ENCODE results near the gene CCDC73.

DNA sequence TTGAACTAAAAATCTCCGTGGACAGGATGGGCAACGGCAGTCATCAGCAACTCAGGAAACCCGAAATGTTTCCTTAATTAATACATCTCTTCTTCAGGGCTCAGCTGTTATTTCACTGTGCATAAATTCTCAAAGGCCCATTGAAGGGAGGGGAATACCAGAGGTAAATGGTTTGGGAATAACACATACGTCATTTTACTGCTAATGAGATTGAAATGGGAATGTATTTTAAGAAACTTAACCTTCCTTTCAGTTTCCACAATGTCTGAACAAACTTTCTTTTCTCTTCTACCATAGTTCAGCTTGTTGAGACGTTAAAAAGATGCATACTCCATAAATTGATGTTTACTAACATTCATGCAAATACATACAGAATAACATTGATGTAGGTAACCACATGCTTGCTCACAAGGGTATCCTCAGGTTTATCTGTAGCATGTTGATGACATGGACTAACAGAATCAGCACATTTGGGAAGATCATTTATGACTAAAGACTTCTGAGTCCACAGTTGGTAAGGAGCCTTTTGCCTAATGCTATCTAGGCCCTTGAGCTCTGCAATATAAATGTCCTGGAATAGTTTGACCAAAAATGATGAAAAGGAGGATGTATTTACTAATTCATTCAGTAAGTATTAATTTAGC lies 27.6 kb upstream of the CCDC73 start:
- TF ChIP-seq, protein P1, sequence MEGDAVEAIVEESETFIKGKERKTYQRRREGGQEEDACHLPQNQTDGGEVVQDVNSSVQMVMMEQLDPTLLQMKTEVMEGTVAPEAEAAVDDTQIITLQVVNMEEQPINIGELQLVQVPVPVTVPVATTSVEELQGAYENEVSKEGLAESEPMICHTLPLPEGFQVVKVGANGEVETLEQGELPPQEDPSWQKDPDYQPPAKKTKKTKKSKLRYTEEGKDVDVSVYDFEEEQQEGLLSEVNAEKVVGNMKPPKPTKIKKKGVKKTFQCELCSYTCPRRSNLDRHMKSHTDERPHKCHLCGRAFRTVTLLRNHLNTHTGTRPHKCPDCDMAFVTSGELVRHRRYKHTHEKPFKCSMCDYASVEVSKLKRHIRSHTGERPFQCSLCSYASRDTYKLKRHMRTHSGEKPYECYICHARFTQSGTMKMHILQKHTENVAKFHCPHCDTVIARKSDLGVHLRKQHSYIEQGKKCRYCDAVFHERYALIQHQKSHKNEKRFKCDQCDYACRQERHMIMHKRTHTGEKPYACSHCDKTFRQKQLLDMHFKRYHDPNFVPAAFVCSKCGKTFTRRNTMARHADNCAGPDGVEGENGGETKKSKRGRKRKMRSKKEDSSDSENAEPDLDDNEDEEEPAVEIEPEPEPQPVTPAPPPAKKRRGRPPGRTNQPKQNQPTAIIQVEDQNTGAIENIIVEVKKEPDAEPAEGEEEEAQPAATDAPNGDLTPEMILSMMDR (IDR thresholded peaks at IDR 0.05; ENCODE audit: insufficient read depth, low read depth, low read length) = no peak
- TF ChIP-seq EZH2 (IDR thresholded peaks at IDR 0.05; ENCODE audit: insufficient read depth, low read length) = no peak
